Measurements from ENCODE around the gene HDAC4. TPM values are rescaled to one million over a fixed set of nuclear protein-coding genes. Genes with fewer than 3 reads are reported as not detected.

Gene HDAC4
- total and polyA plus RNA-seq, 10 of the 15 experiments (the other 5 are each of a cell fraction or from before 2014, with no cell fraction given), result 0.22 to 15.7 (median 4.8) TPM

- TF ChIP-seq NR2F1 (conservative IDR thresholded peaks at IDR 0.05) (no peak), ATF7 (IDR thresholded peaks at IDR 0.05; ENCODE audit: low read depth) (no peak), STAT1 (conservative IDR thresholded peaks at IDR 0.05) (no peak), PML (IDR thresholded peaks at IDR 0.05; ENCODE audit: low read length) (no peak), NFYA (IDR thresholded peaks at IDR 0.05; ENCODE audit: borderline replicate concordance, low read depth, low read length) (no peak)
Observed at GRCh38 chr2:239073745-239074530, 326.9 kb downstream of the HDAC4 start (continued).

- DNase-seq (ENCODE audit: low read depth, low spot score) (no peak), ATAC-seq (no peak), FAIRE-seq (no peak)
- POLR2A ChIA-PET, result no interaction called here
- H3K4me3 ChIP-seq, result no peak overlapping the region
- SMC1A ChIA-PET (ENCODE audit: uncharacterized antibody, unreplicated experiment), result no interaction called here
- no peak overlapping the region for H3K27ac ChIP-seq (ENCODE audit: control insufficient read depth, insufficient read depth)
- CTCF ChIA-PET, result interaction anchor here (0.6 kb wide), 1 partner anchor 69 kb away, joined by 3 read pairs; no protein-coding TSS in a partner anchor
- RAD21 ChIA-PET (ENCODE audit: unreplicated experiment), result no interaction called here
- no peaks in the 10 kb centered on the region for H3K4me1 ChIP-seq (ENCODE audit: control insufficient read depth, insufficient read depth, low read length)
- no peak overlapping the region for H2AFZ ChIP-seq (ENCODE audit: control insufficient read depth, low read depth, low read length)
- H3K79me2 ChIP-seq (ENCODE audit: control insufficient read depth, insufficient read depth, low read length), result no peaks in the 10 kb centered on the region
- in situ Hi-C loops (cut with MboI) (no loop called here), intact Hi-C loops (cut with micrococcal nuclease; ENCODE audit: unreplicated experiment) (no loop called here)
- no peak overlapping the region for H3K9ac ChIP-seq (ENCODE audit: control insufficient read depth, insufficient read depth, low read length)
- no peaks in the 10 kb centered on the region for H3K27me3 ChIP-seq (replicated peaks in 1 of 2; ENCODE audit: control insufficient read depth in 2 of 2, insufficient read depth in 2 of 2, low read length in 1 of 2)
- BruUV-seq (replicated peaks), result no TSS peak
- 95% methylated on average over 12 of the region's 12 CpGs for WGBS (ENCODE audit: insufficient coverage, insufficient replicate concordance, low lambda C conversion rate, missing lambda C conversion rate)
- H3K9me3 ChIP-seq (replicated peaks; ENCODE audit: control insufficient read depth, insufficient read depth, low read length), result no peaks in the 10 kb centered on the region
- no peak overlapping the region for H3K4me2 ChIP-seq (ENCODE audit: control insufficient read depth, insufficient read depth)
- no peaks in the 10 kb centered on the region for H3K36me3 ChIP-seq (ENCODE audit: control insufficient read depth in 2 of 2, insufficient read depth in 2 of 2, low read length in 1 of 2)
- H4K20me1 ChIP-seq (ENCODE audit: control insufficient read depth, insufficient read depth), result no peaks in the 10 kb centered on the region
- TF ChIP-seq LARP7 (IDR thresholded peaks at IDR 0.05) (no peak), SPI1 (IDR thresholded peaks at IDR 0.05; ENCODE audit: borderline replicate concordance, insufficient read depth, low read depth, low read length) (no peak), NR2C2 (IDR thresholded peaks at IDR 0.05; ENCODE audit: borderline replicate concordance, control insufficient read depth, insufficient read length, low read depth) (no peak), CHD1 (IDR thresholded peaks at IDR 0.05; ENCODE audit: low read depth, low read length) (no peak), PBX3 (IDR thresholded peaks at IDR 0.05; ENCODE audit: insufficient replicate concordance, low read depth, low read length) (no peak), TCF3 (IDR thresholded peaks at IDR 0.05; ENCODE audit: borderline replicate concordance, insufficient read depth, low read depth, low read length) (no peak), KLF5 (IDR thresholded peaks at IDR 0.05; ENCODE audit: partially characterized antibody) (no peak), BCLAF1 (IDR thresholded peaks at IDR 0.05) (no peak), CBX5 (IDR thresholded peaks at IDR 0.05; ENCODE audit: low read depth) (no peak), SP1 (IDR thresholded peaks at IDR 0.05; ENCODE audit: low read depth, low read length) (no peak), E2F4 (IDR thresholded peaks at IDR 0.05; ENCODE audit: low read depth, low read length) (no peak), RCOR1 (conservative IDR thresholded peaks at IDR 0.05; ENCODE audit: low read depth, low read length) (no peak), CREM (IDR thresholded peaks at IDR 0.05; ENCODE audit: low read depth) (no peak), IRF4 (IDR thresholded peaks at IDR 0.05; ENCODE audit: low read depth, low read length) (no peak), NFIC (IDR thresholded peaks at IDR 0.05; ENCODE audit: low read depth, low read length) (no peak)
Observed at GRCh38 chr2:239073270-239073669, 327.6 kb downstream of the HDAC4 start.

All from GM12878 (cell line).